Panc1 (cell line): ENCODE measurements around the gene PRTFDC1. TPM values are rescaled to one million over a fixed set of nuclear protein-coding genes. Genes with fewer than 3 reads are reported as not detected.

ENCODE experiments used
- ATAC-seq: fragments of 200-7000 bp; cut with Tn5 transposase; 2 replicates; pipeline ENCODE4 v1.9.1; 2020; ENCODE audit warnings: mild to moderate bottlenecking, moderate library complexity
- BruUV-seq: library from RNA; stranded (reverse); fragments of 400-500 nt; replicated peaks from 2 replicates; lab custom pipeline; 2021; lab: Mats Ljungman, UMichigan
- CTCF ChIA-PET: fragments of 300-600 bp; sonication (Branson Sonifier 250); formaldehyde crosslinking; loops from one replicate; lab custom pipeline; 2022; ENCODE audit warnings: antibody characterized with exemption; lab: Charles Lee
- POLR2A ChIA-PET: fragments of 300-600 bp; sonication (Branson Sonifier 250); formaldehyde crosslinking; loops from one replicate; lab custom pipeline; 2022; ENCODE audit warnings: antibody characterized with exemption; lab: Charles Lee
- DNase-seq: peaks from one replicate; pipeline ENCODE4 v3.0.0-alpha.2; 2010; ENCODE audit warnings: low read depth, low spot score
- H3K27ac ChIP-seq: 2 replicates; pipeline ENCODE4 v1.5.1; 2011; ENCODE audit warnings: mild to moderate bottlenecking, low read length, inconsistent platforms
- H3K27me3 ChIP-seq: fragments of 200-500 bp; sonication (Bioruptor generic); 2 replicates; pipeline ENCODE4 v1.6.0; 2014; ENCODE audit warnings: low read length, inconsistent platforms; ENCODE audit not compliant: control insufficient read depth, insufficient read depth
- H3K36me3 ChIP-seq: fragments of 200-500 bp; sonication (Bioruptor generic); 2 replicates; pipeline ENCODE4 v1.5.1; 2014; ENCODE audit warnings: inconsistent platforms, mild to moderate bottlenecking, low read length, moderate library complexity; ENCODE audit not compliant: control insufficient read depth, insufficient read depth
- H3K4me1 ChIP-seq: 2 replicates; pipeline ENCODE4 v1.5.1; 2011; ENCODE audit warnings: inconsistent platforms, mild to moderate bottlenecking, low read length, moderate library complexity; ENCODE audit not compliant: control insufficient read depth, insufficient read depth
- H3K4me3 ChIP-seq, 2 experiments: 2 replicates each; pipeline ENCODE4 v1.5.1; 2011 to 2012; ENCODE audit warnings: low read depth in 2 of 2, low read length in 2 of 2, mild to moderate bottlenecking in 2 of 2, inconsistent platforms in 1 of 2, moderate library complexity in 1 of 2
- H3K9me3 ChIP-seq: fragments of 200-500 bp; sonication (Bioruptor generic); 2 replicates; pipeline ENCODE4 v1.5.1; 2014; ENCODE audit warnings: low read depth, mild to moderate bottlenecking, inconsistent platforms, low read length, moderate library complexity; ENCODE audit not compliant: control insufficient read depth, insufficient read depth
- CTCF ChIP-seq: fragments of 450-650 bp; IDR thresholded peaks from 2 replicates; pipeline ENCODE4 v1.5.1; 2017; ENCODE audit warnings: mild to moderate bottlenecking
- POLR2AphosphoS5 ChIP-seq: IDR thresholded peaks from 2 replicates; pipeline ENCODE4 v1.6.1; 2012; ENCODE audit warnings: mild to moderate bottlenecking, low read depth, low read length, moderate library complexity
- REST ChIP-seq, 2 experiments: IDR thresholded peaks; 2 replicates each; pipeline ENCODE4 v1.6.1; 2011 to 2012; ENCODE audit warnings: low read depth in 2 of 2, control low read depth in 1 of 2, low read length in 1 of 2, mild to moderate bottlenecking in 1 of 2, moderate library complexity in 1 of 2; ENCODE audit not compliant: insufficient read depth in 1 of 2
- SIN3A ChIP-seq: IDR thresholded peaks from 2 replicates; pipeline ENCODE4 v1.6.1; 2012; ENCODE audit warnings: low read depth, mild to moderate bottlenecking, low read length, moderate library complexity, borderline replicate concordance; ENCODE audit not compliant: insufficient read depth
- TCF7L2 ChIP-seq: IDR thresholded peaks from 2 replicates; pipeline ENCODE4 v1.6.1; 2011; ENCODE audit warnings: mild to moderate bottlenecking, low read depth, low read length, inconsistent platforms
- in situ Hi-C: cut with HindIII; loops from 2 replicates; pipeline ENCODE4 v1.10.0; 2016; ENCODE audit warnings: low sequenced_read_pairs, low pct_unique_long_range_greater_than_20kb
- intact Hi-C: fragments of 100-400 bp; cut with micrococcal nuclease; formaldehyde crosslinking; loops from one replicate; pipeline ENCODE4 v1.10.0; 2022; ENCODE audit not compliant: unreplicated experiment
- total RNA-seq: library from RNA; stranded (reverse); gene quantifications from one replicate; pipeline ENCODE4 v1.2.1, GENCODE V29; 2021; ENCODE audit not compliant: unreplicated experiment

The PRTFDC1 gene
- total RNA-seq, 1 experiment from 2014 or later, result 3.0 TPM

GRCh38 chr10:24873281-24873683, 79.1 kb downstream of the PRTFDC1 start:
- Histone ChIP-seq H3K27ac (no peak overlapping the region), H3K4me3 (no peak overlapping the region), H3K9me3 (no peaks in the 10 kb centered on the region; the same call in 1 of the 2 replicates), H3K36me3 (no peaks in the 10 kb centered on the region), H3K4me1 (no peaks in the 10 kb centered on the region), H3K27me3 (no peaks in the 10 kb centered on the region)
- intact Hi-C loops, result no loop called here
- ATAC-seq (no peak), DNase-seq (no peak)
- no peak for TF ChIP-seq SIN3A
- TF ChIP-seq REST (IDR thresholded peaks at IDR 0.05; ENCODE audit: insufficient read depth in 1 of 2, low read depth in 2 of 2, low read length in 1 of 2), result no peak
- no peak for TF ChIP-seq POLR2AphosphoS5
- no peak for TF ChIP-seq CTCF
- TF ChIP-seq TCF7L2, result no peak
- in situ Hi-C loops, result no loop called here
- POLR2A ChIA-PET, result interaction anchor here (0.6 to 0.7 kb wide), 2 partner anchors 15 to 39 kb away, joined by 3 to 9 read pairs; no protein-coding TSS in a partner anchor
- CTCF ChIA-PET, result no interaction called here
- no TSS peak for BruUV-seq

GRCh38 chr10:24872790-24873182, 79.6 kb downstream of the PRTFDC1 start:
- intact Hi-C loops (no loop called here), in situ Hi-C loops (no loop called here)
- Histone ChIP-seq H3K4me3 (no peak overlapping the region), H3K4me1 (no peaks in the 10 kb centered on the region), H3K27ac (no peak overlapping the region), H3K27me3 (no peaks in the 10 kb centered on the region), H3K36me3 (no peaks in the 10 kb centered on the region), H3K9me3 (no peaks in the 10 kb centered on the region; the same call in 1 of the 2 replicates)
- no peak for TF ChIP-seq SIN3A
- TF ChIP-seq CTCF, result no peak
- TF ChIP-seq REST (IDR thresholded peaks at IDR 0.05; ENCODE audit: insufficient read depth in 1 of 2, low read depth in 2 of 2, low read length in 1 of 2), result no peak
- no peak for TF ChIP-seq POLR2AphosphoS5
- TF ChIP-seq TCF7L2, result no peak
- DNase-seq (no peak), ATAC-seq (no peak)
- BruUV-seq, result no TSS peak
- POLR2A ChIA-PET, result interaction anchor here (0.6 kb wide), 1 partner anchor 40 kb away, joined by 3 read pairs; no protein-coding TSS in a partner anchor
- CTCF ChIA-PET, result no interaction called here
